A549 treated with DMSO at 1 μM for 4 hours (cell line): ENCODE results near the gene PLSCR5. TPM values are rescaled to one million over a fixed set of nuclear protein-coding genes. Genes with fewer than 3 reads are reported as not detected.

Experiments
- total RNA-seq: library from RNA; stranded (reverse); fragments of 200-300 nt; extraction: Qiagen RNA extraction; gene quantifications from 5 replicates; pipeline ENCODE4 v1.2.3, GENCODE V29; 2022; ENCODE audit warnings: low read depth

PLSCR5 gene, protein sequence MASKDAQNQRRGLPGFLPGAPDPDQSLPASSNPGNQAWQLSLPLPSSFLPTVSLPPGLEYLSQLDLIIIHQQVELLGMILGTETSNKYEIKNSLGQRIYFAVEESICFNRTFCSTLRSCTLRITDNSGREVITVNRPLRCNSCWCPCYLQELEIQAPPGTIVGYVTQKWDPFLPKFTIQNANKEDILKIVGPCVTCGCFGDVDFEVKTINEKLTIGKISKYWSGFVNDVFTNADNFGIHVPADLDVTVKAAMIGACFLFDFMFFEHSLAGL
- not detected in 5 replicates for total RNA-seq

DNA sequence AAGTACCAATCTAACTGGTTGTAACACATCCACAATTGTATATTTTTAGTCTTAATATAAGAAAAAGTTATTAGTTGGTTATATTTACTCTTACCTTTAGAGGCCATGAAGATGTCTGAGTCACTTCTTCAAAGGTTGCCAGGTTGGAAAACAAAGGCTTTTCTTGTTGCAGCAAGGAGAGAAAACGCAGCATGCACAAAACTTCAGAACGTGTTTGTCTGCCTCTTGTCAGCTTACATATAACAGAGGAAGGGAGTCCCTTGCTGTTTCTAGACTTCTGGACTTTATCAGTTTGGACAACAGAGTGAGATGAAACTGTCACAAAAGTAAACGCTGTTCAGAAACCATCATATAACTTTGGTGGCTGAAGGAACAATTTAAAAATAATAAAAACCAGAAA is at the start of gene PLSCR5:
PLSCR5 (minus strand) TSS at position 241 of the 400 bp plus-strand sequence; CDS start at position 107, 134 bp downstream.

DNA sequence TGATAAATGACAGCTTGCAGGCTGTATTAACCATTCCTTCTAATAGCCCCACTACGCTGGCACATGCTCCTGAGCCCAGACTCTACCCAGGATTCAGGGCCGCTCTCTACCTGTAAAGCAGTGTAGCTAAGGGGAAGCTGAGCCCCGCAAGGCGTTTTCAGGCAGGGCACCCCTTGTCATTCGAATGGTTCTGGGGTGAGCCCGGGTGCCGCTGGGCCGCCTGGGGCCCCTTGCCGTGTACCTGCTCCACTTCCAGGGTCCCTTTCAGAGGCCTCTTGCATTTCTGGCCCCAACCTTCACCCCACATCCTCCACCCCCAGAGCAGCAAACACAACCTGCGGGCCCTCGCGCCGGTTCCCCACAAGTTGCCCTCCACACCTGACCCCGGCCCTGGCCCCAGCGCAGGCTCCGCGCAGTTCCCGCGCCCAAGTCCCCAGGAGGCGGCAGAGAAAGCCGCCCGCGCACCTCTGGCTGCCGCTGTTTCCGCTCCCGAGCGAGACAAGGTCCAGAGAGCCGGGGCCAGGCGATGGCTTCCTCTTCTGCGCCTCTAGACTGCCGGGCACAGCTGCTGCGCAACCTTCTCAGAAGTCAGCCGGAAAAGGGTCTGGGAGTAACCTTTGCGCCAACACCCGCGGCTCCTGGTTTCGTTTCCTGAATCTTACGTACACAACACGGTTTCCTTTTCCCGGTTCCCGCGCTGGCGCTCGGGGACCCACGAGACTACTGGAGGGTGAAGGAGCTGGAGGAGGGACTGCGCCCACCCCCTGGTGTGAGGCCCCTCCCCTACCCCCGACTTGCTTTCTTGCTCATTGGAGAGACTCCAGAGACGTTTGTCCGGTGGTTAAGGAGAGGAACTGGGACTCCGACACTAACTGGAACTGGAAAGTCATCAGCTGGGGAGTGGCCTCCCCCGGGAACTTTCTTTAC is 60.9 kb downstream of the PLSCR5 start, which contains the start of gene PLSCR1:
PLSCR1 (minus strand) TSS at position 606 of the 927 bp plus-strand sequence. CDS start 8,055 bp downstream, outside the sequence.

Other genes with a start within 250 kb of the PLSCR5 start
- 0.21 TPM in 1 of 5 replicates, not detected in the others for gene PLSCR2, start 135.8 kb downstream of the PLSCR5 start, total RNA-seq
- gene PLSCR1, start 60.7 kb downstream of the PLSCR5 start, total RNA-seq = 45.1 to 55.0 TPM (median 45.7 TPM) in 5 replicates